Measurements from ENCODE around the gene LSM10.

DNA sequence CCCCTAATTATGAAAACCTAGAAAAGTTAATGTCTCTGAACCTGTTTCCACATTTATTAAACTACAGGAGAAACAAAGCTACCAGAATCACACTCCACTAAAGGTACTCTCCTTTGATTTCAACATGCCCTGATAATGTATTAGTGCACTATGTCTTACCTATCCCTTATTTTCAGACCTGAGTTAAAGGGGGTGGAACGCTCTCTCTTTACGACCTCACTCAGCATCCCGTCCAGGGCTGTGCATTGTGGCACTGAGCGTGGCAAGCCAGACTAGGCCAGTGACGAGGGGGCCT lies 678 bp downstream of the LSM10 start:
- TF ChIP-seq, protein P1, sequence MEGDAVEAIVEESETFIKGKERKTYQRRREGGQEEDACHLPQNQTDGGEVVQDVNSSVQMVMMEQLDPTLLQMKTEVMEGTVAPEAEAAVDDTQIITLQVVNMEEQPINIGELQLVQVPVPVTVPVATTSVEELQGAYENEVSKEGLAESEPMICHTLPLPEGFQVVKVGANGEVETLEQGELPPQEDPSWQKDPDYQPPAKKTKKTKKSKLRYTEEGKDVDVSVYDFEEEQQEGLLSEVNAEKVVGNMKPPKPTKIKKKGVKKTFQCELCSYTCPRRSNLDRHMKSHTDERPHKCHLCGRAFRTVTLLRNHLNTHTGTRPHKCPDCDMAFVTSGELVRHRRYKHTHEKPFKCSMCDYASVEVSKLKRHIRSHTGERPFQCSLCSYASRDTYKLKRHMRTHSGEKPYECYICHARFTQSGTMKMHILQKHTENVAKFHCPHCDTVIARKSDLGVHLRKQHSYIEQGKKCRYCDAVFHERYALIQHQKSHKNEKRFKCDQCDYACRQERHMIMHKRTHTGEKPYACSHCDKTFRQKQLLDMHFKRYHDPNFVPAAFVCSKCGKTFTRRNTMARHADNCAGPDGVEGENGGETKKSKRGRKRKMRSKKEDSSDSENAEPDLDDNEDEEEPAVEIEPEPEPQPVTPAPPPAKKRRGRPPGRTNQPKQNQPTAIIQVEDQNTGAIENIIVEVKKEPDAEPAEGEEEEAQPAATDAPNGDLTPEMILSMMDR (IDR thresholded peaks at IDR 0.05) = no peak
- TF ChIP-seq POLR2A (IDR thresholded peaks at IDR 0.05) = no peak
- TF ChIP-seq EP300 (IDR thresholded peaks at IDR 0.05) = no peak
